Measurements from ENCODE around the gene FAHD1. TPM values are rescaled to one million over a fixed set of nuclear protein-coding genes. Genes with fewer than 3 reads are reported as not detected.
A peak's percentile ranks its signal among the peaks of the same experiment; 100 is the strongest.

FAHD1 gene
- total and polyA plus RNA-seq, 3 experiments from 2014 or later: 19.3 to 26.7 (median 20.9) TPM

DNA sequence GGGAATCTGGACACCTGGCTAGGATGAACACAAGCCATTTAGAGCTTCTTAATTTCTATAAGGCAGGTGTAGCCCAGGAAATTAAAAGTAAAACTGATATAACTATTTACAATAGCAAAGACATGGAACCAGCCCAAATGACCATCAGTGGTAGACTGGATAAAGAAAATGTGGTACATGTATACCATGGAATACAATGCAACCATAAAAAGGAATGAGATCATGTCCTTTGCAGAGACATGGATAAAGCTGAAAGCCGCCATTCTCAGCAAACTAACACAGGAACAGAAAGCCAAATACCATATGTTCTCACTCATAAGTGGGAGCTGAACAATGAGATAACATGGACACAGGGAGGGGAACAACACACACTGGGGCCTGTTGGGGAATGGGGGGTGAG lies 19.4 kb downstream of the FAHD1 start:
- H3K4me3 ChIP-seq (ENCODE audit: low read length): no peak overlapping the region
- ChIA-PET CTCF (no interaction called here), POLR2A (no interaction called here)
- no peaks in the 10 kb centered on the region for H3K4me1 Mint-ChIP-seq
- no peak overlapping the region for H3K4me3 Mint-ChIP-seq
- no peaks in the 10 kb centered on the region for H3K36me3 Mint-ChIP-seq
- H3K27ac ChIP-seq (ENCODE audit: low read depth, low read length): no peak overlapping the region
- H3K9me3 ChIP-seq (ENCODE audit: low read length): no peaks in the 10 kb centered on the region
- H3K36me3 ChIP-seq (ENCODE audit: insufficient read depth, low read length): no peaks in the 10 kb centered on the region
- H3K4me1 ChIP-seq (ENCODE audit: insufficient read depth, low read length): no peaks in the 10 kb centered on the region
- no peak for DNase-seq
- H3K27ac Mint-ChIP-seq: no peak overlapping the region
- peaks cover 12 to 15% of the 10 kb centered on the region in 2 donors for H3K27me3 Mint-ChIP-seq
- no peaks in the 10 kb centered on the region for H3K9me3 Mint-ChIP-seq
- no peaks in the 10 kb centered on the region for H3K27me3 ChIP-seq (ENCODE audit: insufficient read depth, low read length, poor library complexity, severe bottlenecking)

DNA sequence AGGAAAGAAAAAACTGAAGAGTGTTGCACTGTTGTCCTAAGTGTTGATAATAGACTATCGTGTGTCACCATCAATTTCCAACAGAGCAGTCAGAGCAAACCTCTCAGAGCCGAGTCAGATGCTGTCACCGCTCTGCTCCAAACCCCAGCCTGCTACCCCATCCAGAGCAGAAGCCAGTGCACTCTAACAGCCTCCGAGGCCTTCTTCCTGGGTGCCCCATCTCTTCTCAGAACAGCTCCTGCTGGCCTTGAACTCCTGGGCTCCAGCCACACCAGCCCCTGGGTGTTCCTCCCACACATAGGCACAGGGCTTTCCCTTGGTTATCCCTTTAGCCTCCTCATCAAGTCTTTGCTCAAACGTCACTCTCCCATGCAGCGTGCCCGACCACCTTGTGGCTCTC lies 24.0 kb downstream of the FAHD1 start:
- Mint-ChIP-seq H3K27me3 (peaks cover 9 to 15% of the 10 kb centered on the region in 2 donors), H3K4me1 (peaks cover 7 to 15% (median 12%) of the 10 kb centered on the region in 3 donors)
- POLR2A ChIA-PET: no interaction called here

DNA sequence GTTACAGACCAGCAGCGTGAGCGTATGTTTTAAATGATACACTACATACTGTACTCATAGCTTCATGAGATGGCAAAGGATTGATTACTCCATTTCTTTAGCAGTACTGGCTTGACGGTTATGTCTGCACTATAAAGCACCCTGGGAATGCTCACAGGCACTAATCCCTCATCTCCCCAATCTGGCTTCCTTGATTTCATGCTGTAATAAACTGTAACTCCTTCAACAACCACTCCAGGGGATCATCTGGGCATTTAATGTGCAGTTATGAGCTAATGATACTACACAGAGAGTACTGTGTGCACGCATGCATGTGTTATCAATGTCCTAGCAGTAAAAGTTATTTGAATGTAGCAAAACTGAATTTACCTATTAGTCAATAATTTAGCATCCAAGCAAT lies 24.8 kb downstream of the FAHD1 start:
- H3K27ac ChIP-seq (ENCODE audit: low read depth, low read length): no peak overlapping the region
- H3K4me1 ChIP-seq (ENCODE audit: insufficient read depth, low read length): peaks cover 15% of the 10 kb centered on the region
- no peak overlapping the region for H3K4me3 ChIP-seq (ENCODE audit: low read length)
- ChIA-PET POLR2A (no interaction called here), CTCF (interaction anchor here (1.0 kb wide), 1 partner anchor 27 kb away, joined by 3 read pairs; no protein-coding TSS in a partner anchor)
- peaks cover 6 to 8% of the 10 kb centered on the region in 2 donors for H3K27me3 Mint-ChIP-seq
- H3K27ac Mint-ChIP-seq: no peak overlapping the region
- no peak for DNase-seq
- H3K4me3 Mint-ChIP-seq: no peak overlapping the region
- no peaks in the 10 kb centered on the region for H3K9me3 Mint-ChIP-seq
- H3K27me3 ChIP-seq (ENCODE audit: insufficient read depth, low read length, poor library complexity, severe bottlenecking): no peaks in the 10 kb centered on the region
- H3K36me3 Mint-ChIP-seq: no peaks in the 10 kb centered on the region
- no peaks in the 10 kb centered on the region for H3K9me3 ChIP-seq (ENCODE audit: low read length)
- H3K4me1 Mint-ChIP-seq: peaks cover 7 to 15% (median 12%) of the 10 kb centered on the region in 3 donors
- H3K36me3 ChIP-seq (ENCODE audit: insufficient read depth, low read length): no peaks in the 10 kb centered on the region

More for the DNA sequence above, 24.0 kb downstream of the FAHD1 start:
- H3K27me3 ChIP-seq (ENCODE audit: insufficient read depth, low read length, poor library complexity, severe bottlenecking): no peaks in the 10 kb centered on the region
- no peak overlapping the region for H3K27ac ChIP-seq (ENCODE audit: low read depth, low read length)
- no peaks in the 10 kb centered on the region for H3K36me3 Mint-ChIP-seq
- H3K9me3 Mint-ChIP-seq: no peaks in the 10 kb centered on the region
- no peak overlapping the region for H3K4me3 Mint-ChIP-seq
- H3K27ac Mint-ChIP-seq: no peak overlapping the region
- no peaks in the 10 kb centered on the region for H3K36me3 ChIP-seq (ENCODE audit: insufficient read depth, low read length)
- no peak overlapping the region for H3K4me3 ChIP-seq (ENCODE audit: low read length)
- CTCF ChIA-PET: no interaction called here
- peaks cover 15% of the 10 kb centered on the region for H3K4me1 ChIP-seq (ENCODE audit: insufficient read depth, low read length)
- no peaks in the 10 kb centered on the region for H3K9me3 ChIP-seq (ENCODE audit: low read length)
- no peak for DNase-seq

DNA sequence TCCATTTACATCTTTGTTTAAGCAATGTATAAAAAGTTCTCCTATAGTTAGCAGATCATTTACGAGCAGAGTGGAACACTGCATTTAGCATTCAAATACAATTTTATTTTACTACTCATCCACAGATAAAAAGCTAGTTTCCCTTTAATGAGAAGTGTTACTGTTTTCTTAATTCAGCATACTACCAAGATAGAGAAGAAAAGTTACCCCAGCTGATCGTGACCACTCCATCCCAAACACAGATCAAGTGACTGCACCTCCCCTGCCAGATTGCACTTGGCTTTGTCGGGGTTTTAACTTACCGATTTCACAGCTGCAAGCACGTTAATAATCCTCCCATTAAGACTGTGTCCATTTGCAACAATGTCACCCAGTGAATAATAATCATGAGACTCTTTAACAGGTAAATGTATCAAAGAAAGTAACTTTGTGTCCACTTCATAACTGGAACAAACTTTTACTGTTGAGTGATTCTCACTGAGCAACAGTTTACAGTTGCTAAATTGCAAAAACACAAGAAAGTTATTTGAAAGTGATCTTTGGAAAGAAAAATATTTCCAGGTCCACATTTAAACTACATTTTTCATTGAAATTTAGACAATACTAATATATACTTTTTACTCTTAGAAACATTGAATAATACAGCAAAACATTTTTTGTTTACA lies 30.6 kb downstream of the FAHD1 start:
- H3K36me3 Mint-ChIP-seq: no peaks in the 10 kb centered on the region
- peaks cover 15% of the 10 kb centered on the region for H3K4me1 ChIP-seq (ENCODE audit: insufficient read depth, low read length)
- no peak overlapping the region for H3K27ac ChIP-seq (ENCODE audit: low read depth, low read length)
- H3K36me3 ChIP-seq (ENCODE audit: insufficient read depth, low read length): no peaks in the 10 kb centered on the region
- H3K27ac Mint-ChIP-seq: peak overlapping the region in 2 of 8 donors; percentile 25 to 75
- peaks cover 7 to 15% (median 12%) of the 10 kb centered on the region in 3 donors for H3K4me1 Mint-ChIP-seq
- no peaks in the 10 kb centered on the region for H3K27me3 ChIP-seq (ENCODE audit: insufficient read depth, low read length, poor library complexity, severe bottlenecking)
- H3K9me3 Mint-ChIP-seq: no peaks in the 10 kb centered on the region
- POLR2A ChIA-PET: no interaction called here
- H3K4me3 ChIP-seq (ENCODE audit: low read length): no peak overlapping the region
- H3K27me3 Mint-ChIP-seq: peaks cover 7 to 40% of the 10 kb centered on the region in 2 donors
- no peak for DNase-seq
- H3K4me3 Mint-ChIP-seq: no peak overlapping the region
- CTCF ChIA-PET: no interaction called here
- no peaks in the 10 kb centered on the region for H3K9me3 ChIP-seq (ENCODE audit: low read length)

DNA sequence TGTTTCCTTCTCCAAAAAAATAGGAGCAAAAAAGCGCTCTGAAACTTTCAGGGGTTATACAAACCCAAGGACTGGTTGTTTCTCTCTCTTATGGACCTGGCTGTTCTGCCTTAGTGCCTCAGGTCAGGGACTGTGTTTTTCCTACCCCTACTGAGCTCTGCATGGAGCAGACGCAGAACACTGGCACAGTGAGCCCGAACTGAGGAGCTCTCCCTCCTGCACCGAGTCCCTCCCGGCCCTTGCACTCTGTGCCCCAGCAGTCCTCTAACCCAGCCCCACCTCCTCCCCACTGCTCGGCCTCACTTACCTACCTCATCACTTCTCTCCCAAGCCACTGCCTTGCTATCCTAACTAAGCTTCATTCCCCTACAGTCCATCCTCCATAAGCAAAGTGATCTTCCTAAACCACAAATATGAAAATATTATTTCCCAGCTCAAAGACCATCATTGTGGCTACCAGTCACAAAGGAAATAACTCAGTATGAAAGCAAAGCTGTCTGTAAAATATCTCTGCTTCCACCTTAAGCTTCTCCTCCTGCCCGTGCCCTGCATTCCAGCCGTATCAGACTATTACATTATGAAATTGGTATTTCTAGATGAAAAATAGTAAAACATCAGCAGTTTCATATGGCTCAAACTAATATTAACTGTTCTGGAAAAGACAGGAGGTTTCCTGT lies 31.3 kb downstream of the FAHD1 start:
- Mint-ChIP-seq H3K9me3 (no peaks in the 10 kb centered on the region), H3K27me3 (peaks cover 7 to 38% of the 10 kb centered on the region in 2 donors), H3K4me1 (peaks cover 7 to 15% (median 12%) of the 10 kb centered on the region in 3 donors), H3K27ac (no peak overlapping the region), H3K36me3 (no peaks in the 10 kb centered on the region), H3K4me3 (no peak overlapping the region)
- ChIA-PET POLR2A (no interaction called here), CTCF (no interaction called here)
- no peaks in the 10 kb centered on the region for H3K9me3 ChIP-seq (ENCODE audit: low read length)
- no peaks in the 10 kb centered on the region for H3K36me3 ChIP-seq (ENCODE audit: insufficient read depth, low read length)
- no peaks in the 10 kb centered on the region for H3K27me3 ChIP-seq (ENCODE audit: insufficient read depth, low read length, poor library complexity, severe bottlenecking)
- DNase-seq: no peak
- peaks cover 15% of the 10 kb centered on the region for H3K4me1 ChIP-seq (ENCODE audit: insufficient read depth, low read length)
- no peak overlapping the region for H3K27ac ChIP-seq (ENCODE audit: low read depth, low read length)
- no peak overlapping the region for H3K4me3 ChIP-seq (ENCODE audit: low read length)

DNA sequence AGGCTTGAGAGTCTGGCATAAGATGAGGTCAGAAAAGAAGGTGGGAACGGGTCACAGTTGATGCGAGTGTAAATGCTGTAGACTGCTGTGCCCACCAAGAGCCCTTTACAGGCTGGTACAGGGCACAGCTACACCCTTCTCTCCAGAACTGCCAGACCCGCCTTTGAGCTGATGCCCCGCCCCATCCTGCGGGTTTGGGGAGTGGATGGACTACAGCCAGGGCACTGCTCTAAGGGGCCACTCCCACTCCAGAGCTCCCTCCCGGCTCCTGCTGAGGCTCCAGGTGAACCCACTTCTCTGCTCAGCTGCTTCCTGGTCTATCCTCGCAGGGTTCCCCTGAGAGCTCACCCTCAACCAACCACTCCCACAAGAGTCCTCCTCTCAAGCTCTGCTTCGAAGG lies 32.6 kb downstream of the FAHD1 start:
- no peak overlapping the region for H3K27ac Mint-ChIP-seq
- H3K27me3 Mint-ChIP-seq: peaks cover 13 to 40% of the 10 kb centered on the region in 2 donors
- H3K9me3 Mint-ChIP-seq: no peaks in the 10 kb centered on the region
- POLR2A ChIA-PET: no interaction called here
- no peak for DNase-seq
- Histone ChIP-seq H3K9me3 (ENCODE audit: low read length) (no peaks in the 10 kb centered on the region), H3K27me3 (ENCODE audit: insufficient read depth, low read length, poor library complexity, severe bottlenecking) (no peaks in the 10 kb centered on the region), H3K36me3 (ENCODE audit: insufficient read depth, low read length) (no peaks in the 10 kb centered on the region), H3K4me3 (ENCODE audit: low read length) (no peak overlapping the region), H3K4me1 (ENCODE audit: insufficient read depth, low read length) (peaks cover 12% of the 10 kb centered on the region), H3K27ac (ENCODE audit: low read depth, low read length) (no peak overlapping the region)
- H3K4me3 Mint-ChIP-seq: no peak overlapping the region
- H3K36me3 Mint-ChIP-seq: no peaks in the 10 kb centered on the region
- H3K4me1 Mint-ChIP-seq: peaks cover 7 to 12% (median 12%) of the 10 kb centered on the region in 3 donors
- CTCF ChIA-PET: no interaction called here

DNA sequence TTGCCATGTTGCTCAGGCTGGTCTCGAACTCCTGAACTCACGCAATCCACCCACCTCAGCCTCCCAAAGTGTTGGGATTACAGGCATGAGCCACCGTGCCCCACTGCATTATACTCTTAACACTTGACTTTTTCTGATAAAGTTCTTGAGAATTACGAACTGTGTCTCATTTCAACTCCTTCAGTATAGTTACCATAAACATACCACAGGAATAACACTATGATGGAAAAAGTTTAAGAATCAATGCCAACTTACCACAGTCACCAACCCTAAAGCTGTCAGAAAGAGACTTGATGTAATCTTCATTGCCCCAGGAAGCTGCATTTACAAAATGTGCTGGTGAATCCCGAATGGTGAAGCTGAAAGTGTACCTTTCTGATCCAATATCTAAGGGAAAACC lies 34.7 kb downstream of the FAHD1 start:
- Mint-ChIP-seq H3K27me3 (peaks cover 19 to 47% of the 10 kb centered on the region in 2 donors), H3K36me3 (no peaks in the 10 kb centered on the region), H3K27ac (no peak overlapping the region), H3K4me3 (no peak overlapping the region), H3K9me3 (no peaks in the 10 kb centered on the region), H3K4me1 (no peaks in the 10 kb centered on the region)
- Histone ChIP-seq H3K4me3 (ENCODE audit: low read length) (no peak overlapping the region), H3K9me3 (ENCODE audit: low read length) (no peaks in the 10 kb centered on the region), H3K36me3 (ENCODE audit: insufficient read depth, low read length) (no peaks in the 10 kb centered on the region), H3K4me1 (ENCODE audit: insufficient read depth, low read length) (no peaks in the 10 kb centered on the region), H3K27ac (ENCODE audit: low read depth, low read length) (no peak overlapping the region), H3K27me3 (ENCODE audit: insufficient read depth, low read length, poor library complexity, severe bottlenecking) (no peaks in the 10 kb centered on the region)
- POLR2A ChIA-PET: no interaction called here
- CTCF ChIA-PET: no interaction called here
- no peak for DNase-seq

DNA sequence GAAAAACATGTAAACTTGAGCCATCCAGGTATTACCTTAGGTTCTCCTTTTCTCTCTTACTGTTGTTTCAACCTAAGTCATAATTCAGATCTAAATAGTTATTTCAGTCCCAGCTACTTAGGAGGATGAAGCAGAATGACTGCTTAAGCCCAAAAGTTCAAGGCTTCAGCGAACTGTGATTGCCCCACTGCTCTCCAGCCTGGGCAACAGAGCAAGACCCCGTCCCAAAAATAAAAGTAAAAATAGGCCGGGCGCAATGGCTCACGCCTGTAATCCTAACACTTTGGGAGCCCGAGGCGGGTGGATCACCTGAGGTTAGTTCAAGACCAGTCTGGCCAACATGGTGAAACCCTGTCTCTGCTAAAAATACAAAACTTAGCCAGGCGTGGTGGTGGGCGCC lies 35.4 kb downstream of the FAHD1 start:
- no peak overlapping the region for H3K4me3 ChIP-seq (ENCODE audit: low read length)
- ChIA-PET CTCF (no interaction called here), POLR2A (no interaction called here)
- Mint-ChIP-seq H3K9me3 (no peaks in the 10 kb centered on the region), H3K27me3 (peaks cover 15 to 42% of the 10 kb centered on the region in 2 donors), H3K27ac (no peak overlapping the region), H3K4me1 (no peaks in the 10 kb centered on the region), H3K36me3 (no peaks in the 10 kb centered on the region), H3K4me3 (no peak overlapping the region)
- H3K27me3 ChIP-seq (ENCODE audit: insufficient read depth, low read length, poor library complexity, severe bottlenecking): no peaks in the 10 kb centered on the region
- H3K27ac ChIP-seq (ENCODE audit: low read depth, low read length): no peak overlapping the region
- no peaks in the 10 kb centered on the region for H3K36me3 ChIP-seq (ENCODE audit: insufficient read depth, low read length)
- DNase-seq: no peak
- H3K9me3 ChIP-seq (ENCODE audit: low read length): no peaks in the 10 kb centered on the region
- H3K4me1 ChIP-seq (ENCODE audit: insufficient read depth, low read length): no peaks in the 10 kb centered on the region

Measured in CD8-positive, alpha-beta memory T cell (primary cell).